Measurements from ENCODE around the gene VPS26C. TPM values are rescaled to one million over a fixed set of nuclear protein-coding genes. Genes with fewer than 3 reads are reported as not detected.

Gene VPS26C
- total and polyA plus RNA-seq, 9 of the 15 experiments (the other 6 are each of a cell fraction or from before 2014, with no cell fraction given) = 32.8 to 48.7 (median 42.1) TPM

DNA sequence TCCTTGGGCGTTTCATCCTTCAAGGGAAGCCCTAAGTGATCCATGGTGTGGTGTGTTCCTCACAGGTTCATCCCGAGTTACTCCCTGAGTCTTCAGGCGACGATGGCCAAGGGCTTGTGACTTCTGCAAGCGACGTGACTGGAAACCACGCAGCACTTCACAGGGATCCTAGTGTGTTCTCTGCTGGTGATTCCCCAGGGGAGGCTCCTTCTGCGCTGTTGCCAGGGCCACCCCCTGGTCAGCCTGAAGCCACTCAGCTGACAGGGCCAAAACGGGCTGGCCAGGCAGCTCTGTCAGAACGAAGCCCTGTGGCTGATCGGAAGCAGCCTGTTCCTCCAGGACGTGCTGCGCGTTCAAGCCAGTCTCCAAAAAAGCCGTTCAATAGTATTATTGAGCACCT is 71.5 kb downstream of the VPS26C start (continued):
- TF ChIP-seq, protein P1, sequence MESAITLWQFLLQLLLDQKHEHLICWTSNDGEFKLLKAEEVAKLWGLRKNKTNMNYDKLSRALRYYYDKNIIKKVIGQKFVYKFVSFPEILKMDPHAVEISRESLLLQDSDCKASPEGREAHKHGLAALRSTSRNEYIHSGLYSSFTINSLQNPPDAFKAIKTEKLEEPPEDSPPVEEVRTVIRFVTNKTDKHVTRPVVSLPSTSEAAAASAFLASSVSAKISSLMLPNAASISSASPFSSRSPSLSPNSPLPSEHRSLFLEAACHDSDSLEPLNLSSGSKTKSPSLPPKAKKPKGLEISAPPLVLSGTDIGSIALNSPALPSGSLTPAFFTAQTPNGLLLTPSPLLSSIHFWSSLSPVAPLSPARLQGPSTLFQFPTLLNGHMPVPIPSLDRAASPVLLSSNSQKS (CRISPR knock-in tag; IDR thresholded peaks at IDR 0.05) = no peak
- no peak for TF ChIP-seq SMAD4 (CRISPR knock-in tag; conservative IDR thresholded peaks at IDR 0.05)

DNA sequence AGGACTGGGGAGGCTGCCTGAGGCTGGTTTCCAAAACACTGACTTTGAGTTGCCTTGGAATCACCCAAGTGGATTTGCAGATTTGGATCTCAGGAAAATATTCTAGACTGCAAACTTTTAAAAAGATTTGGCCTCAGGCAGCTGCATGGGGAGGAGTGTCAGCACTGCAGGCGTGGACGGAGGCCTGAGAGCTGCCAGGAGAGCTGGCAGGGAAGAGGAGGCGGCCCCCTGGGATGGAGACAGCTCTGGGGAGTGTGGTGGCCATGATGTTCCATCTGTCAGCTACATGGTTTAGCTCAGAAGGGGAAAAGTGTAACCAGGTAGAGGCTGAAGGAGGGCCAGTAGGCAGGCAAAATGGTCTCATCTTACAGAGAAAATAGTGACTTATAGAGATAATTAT is 72.1 kb downstream of the VPS26C start:
- POLR2A ChIA-PET = interaction anchor here (0.8 to 1.3 kb wide), 3 partner anchors 21 to 175 kb away, joined by 3 to 4 read pairs (median 3); no protein-coding TSS in a partner anchor
- Histone ChIP-seq H3K9ac (ENCODE audit: insufficient read depth in 1 of 2, low read depth in 2 of 2, low read length in 2 of 2) (no peak overlapping the region), H3K4me1 (replicated peaks in 1 of 2; ENCODE audit: control insufficient read depth in 2 of 2, insufficient read depth in 2 of 2, low read length in 2 of 2) (peaks cover 0 to 2% of the 10 kb centered on the region in 2 experiments; a peak in 1 of 5 replicates), H3K27ac (ENCODE audit: extremely low read depth, low read depth, low read length) (no peak overlapping the region), H3K4me3 (no peak overlapping the region), H3K27me3 (ENCODE audit: control insufficient read depth in 2 of 2, insufficient read depth in 2 of 2, low read length in 2 of 2) (no peaks in the 10 kb centered on the region), H2AFZ (ENCODE audit: low read depth, low read length) (no peak overlapping the region), H3K9me1 (ENCODE audit: control insufficient read depth, insufficient read depth, low read length) (no peaks in the 10 kb centered on the region), H3K9me3 (replicated peaks; ENCODE audit: control insufficient read depth, insufficient read depth, low read depth, low read length) (no peaks in the 10 kb centered on the region), H3K79me2 (ENCODE audit: control insufficient read depth, insufficient read depth, low read length) (no peaks in the 10 kb centered on the region), H3K4me2 (ENCODE audit: insufficient read depth, low read length) (no peak overlapping the region), H4K20me1 (replicated peaks; ENCODE audit: control insufficient read depth, insufficient read depth, low read length) (no peaks in the 10 kb centered on the region), H3K36me3 (ENCODE audit: control insufficient read depth, insufficient read depth, low read length) (peaks cover 86% of the 10 kb centered on the region)
- CTCF ChIA-PET (ENCODE audit: low intra/inter-chr PET ratio) = no interaction called here
- TF ChIP-seq POLR2AphosphoS2 (IDR thresholded peaks at IDR 0.05; ENCODE audit: low read length) (no peak), HNRNPUL1 (IDR thresholded peaks at IDR 0.05; ENCODE audit: low read length) (no peak), DIDO1 (tag; IDR thresholded peaks at IDR 0.05; ENCODE audit: low read depth) (no peak)
- TF ChIP-seq, protein P2, sequence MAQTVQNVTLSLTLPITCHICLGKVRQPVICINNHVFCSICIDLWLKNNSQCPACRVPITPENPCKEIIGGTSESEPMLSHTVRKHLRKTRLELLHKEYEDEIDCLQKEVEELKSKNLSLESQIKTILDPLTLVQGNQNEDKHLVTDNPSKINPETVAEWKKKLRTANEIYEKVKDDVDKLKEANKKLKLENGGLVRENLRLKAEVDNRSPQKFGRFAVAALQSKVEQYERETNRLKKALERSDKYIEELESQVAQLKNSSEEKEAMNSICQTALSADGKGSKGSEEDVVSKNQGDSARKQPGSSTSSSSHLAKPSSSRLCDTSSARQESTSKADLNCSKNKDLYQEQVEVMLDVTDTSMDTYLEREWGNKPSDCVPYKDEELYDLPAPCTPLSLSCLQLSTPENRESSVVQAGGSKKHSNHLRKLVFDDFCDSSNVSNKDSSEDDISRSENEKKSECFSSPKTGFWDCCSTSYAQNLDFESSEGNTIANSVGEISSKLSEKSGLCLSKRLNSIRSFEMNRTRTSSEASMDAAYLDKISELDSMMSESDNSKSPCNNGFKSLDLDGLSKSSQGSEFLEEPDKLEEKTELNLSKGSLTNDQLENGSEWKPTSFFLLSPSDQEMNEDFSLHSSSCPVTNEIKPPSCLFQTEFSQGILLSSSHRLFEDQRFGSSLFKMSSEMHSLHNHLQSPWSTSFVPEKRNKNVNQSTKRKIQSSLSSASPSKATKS (CRISPR knock-in tag; IDR thresholded peaks at IDR 0.05) = no peak
- TF ChIP-seq, protein P3, sequence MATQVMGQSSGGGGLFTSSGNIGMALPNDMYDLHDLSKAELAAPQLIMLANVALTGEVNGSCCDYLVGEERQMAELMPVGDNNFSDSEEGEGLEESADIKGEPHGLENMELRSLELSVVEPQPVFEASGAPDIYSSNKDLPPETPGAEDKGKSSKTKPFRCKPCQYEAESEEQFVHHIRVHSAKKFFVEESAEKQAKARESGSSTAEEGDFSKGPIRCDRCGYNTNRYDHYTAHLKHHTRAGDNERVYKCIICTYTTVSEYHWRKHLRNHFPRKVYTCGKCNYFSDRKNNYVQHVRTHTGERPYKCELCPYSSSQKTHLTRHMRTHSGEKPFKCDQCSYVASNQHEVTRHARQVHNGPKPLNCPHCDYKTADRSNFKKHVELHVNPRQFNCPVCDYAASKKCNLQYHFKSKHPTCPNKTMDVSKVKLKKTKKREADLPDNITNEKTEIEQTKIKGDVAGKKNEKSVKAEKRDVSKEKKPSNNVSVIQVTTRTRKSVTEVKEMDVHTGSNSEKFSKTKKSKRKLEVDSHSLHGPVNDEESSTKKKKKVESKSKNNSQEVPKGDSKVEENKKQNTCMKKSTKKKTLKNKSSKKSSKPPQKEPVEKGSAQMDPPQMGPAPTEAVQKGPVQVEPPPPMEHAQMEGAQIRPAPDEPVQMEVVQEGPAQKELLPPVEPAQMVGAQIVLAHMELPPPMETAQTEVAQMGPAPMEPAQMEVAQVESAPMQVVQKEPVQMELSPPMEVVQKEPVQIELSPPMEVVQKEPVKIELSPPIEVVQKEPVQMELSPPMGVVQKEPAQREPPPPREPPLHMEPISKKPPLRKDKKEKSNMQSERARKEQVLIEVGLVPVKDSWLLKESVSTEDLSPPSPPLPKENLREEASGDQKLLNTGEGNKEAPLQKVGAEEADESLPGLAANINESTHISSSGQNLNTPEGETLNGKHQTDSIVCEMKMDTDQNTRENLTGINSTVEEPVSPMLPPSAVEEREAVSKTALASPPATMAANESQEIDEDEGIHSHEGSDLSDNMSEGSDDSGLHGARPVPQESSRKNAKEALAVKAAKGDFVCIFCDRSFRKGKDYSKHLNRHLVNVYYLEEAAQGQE (IDR thresholded peaks at IDR 0.05; ENCODE audit: borderline replicate concordance) = no peak
- TF ChIP-seq, protein P3 (CRISPR knock-in tag; IDR thresholded peaks at IDR 0.05; ENCODE audit: low read depth) = no peak
- ATAC-seq (no peak), FAIRE-seq (no peak), DNase-seq (ENCODE audit: extremely low read depth in 1 of 4, low spot score in 3 of 4) (no peak)
- 93% methylated on average over 3 of the region's 3 CpGs for WGBS (ENCODE audit: insufficient coverage, low coverage, missing lambda C conversion rate)
- in situ Hi-C loops (cut with MboI) = no loop called here
- intact Hi-C loops (cut with micrococcal nuclease) = no loop called here
- BruUV-seq (replicated peaks) = no TSS peak

Measured in K562 (cell line).